HG02610 (cell line): Measurements from ENCODE around the gene FGF13.

Experiments
- ATAC-seq: cut with Tn5 transposase; IDR thresholded peaks from one replicate; pipeline ENCODE4 v1.9.1; 2021; ENCODE audit warnings: mild to moderate bottlenecking, moderate library complexity; ENCODE audit not compliant: unreplicated experiment

FGF13 gene

DNA sequence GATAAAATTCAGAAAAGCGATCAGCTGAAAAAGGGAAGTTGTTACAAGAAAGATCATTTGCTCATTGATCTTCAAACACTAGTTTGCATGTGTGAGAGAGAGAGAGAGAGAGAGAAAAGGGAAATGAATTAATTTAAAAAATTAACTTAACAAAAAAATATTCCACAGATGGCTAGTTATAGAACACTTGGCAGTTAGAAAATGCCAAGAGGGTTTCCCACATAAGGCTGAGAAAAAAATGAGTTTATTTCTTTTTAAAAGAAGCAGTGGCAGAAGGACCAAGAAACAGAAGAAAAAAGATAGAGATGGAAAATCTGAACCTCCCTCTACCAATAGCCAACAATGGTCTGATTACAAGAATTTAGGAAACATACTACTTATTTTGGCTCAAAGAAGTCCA is 47.1 kb downstream of the FGF13 start:
- ATAC-seq = no peak

DNA sequence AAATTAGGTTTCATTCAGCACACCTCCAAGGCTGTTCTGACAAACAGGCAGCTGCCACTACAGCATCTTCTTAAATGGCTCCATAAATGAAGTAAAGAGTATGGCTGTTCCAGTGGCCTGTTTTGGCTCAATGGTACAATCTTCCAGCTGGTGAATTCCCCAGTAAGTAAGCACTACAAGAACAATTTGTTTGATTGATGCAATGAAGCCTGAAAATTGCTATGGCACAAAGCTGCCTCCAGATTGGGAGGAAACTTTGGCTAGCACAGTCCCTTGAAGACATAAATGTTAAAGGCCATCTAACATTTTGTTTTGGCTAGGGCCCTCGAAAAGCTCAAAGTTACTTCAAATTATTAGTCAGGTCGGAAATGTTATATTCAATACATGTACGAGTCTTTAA is 47.5 kb downstream of the FGF13 start:
- no peak for ATAC-seq

DNA sequence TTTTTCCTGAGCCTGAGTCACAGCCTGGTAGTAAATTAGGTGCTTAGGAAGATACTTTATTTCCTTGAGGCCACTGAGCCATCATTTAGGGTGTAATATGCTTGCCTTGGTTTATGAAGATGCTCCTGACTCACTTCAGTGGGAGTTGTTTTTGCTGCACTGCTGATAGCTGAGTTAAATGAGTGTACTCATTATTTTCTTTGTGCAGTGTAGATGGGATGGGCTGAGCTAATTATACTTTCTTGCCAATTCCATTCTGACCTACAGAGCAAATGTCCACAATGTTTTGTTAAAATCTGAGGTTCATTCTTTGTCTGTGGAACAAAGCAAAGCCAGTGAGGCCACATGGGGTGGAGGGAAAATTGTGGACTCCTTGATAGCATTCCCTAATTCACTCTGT is 60.0 kb downstream of the FGF13 start:
- ATAC-seq = no peak

DNA sequence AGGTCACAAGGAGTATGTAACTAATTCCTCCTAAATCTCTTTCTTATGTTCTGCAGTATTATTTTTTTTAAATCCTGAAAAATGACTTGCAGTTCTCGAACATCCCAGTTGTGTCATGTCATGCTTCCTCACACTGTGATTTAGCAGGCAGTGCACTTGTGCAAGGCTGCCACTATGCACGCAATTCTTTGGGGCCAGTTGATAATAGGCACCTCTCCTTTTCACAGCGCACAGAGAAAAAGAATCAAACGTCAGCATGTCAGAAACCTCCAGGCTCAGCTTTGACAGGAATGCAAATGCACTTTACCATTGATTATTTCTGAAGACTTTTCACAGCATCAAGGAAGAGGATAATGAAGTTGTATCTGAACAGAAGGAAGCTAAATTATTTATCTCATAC is 62.9 kb downstream of the FGF13 start:
- no peak for ATAC-seq

DNA sequence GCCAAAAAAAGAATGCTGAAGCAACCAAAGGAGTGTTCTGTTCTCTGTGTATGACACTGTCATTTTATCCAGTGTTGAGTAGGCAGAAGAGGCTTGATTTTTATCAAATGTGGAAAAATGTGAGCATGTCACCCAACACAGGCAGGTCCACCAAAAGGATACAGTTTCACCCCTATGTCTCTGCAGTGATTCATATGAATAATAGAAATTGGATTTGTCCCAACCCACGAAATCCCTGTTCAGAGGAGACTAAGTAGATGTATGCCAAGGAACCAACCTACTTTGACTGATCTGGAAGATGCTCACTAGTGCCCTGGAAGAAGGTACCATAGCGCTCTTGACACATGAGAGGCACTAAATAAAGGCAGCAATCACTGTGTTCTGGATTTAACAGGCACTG is 72.5 kb downstream of the FGF13 start:
- ATAC-seq = no peak
